SH-SY5Y (cell line): ENCODE results near the gene TRIM17.

Experiments
- GATA2 ChIP-seq: IDR thresholded peaks from 2 replicates; pipeline ENCODE4 v1.6.1; 2011; ENCODE audit warnings: mild to moderate bottlenecking, low read depth, low read length
- GATA3 ChIP-seq: IDR thresholded peaks from 2 replicates; pipeline ENCODE4 v1.6.1; 2011; ENCODE audit warnings: low read depth, mild to moderate bottlenecking, low read length, moderate library complexity

DNA sequence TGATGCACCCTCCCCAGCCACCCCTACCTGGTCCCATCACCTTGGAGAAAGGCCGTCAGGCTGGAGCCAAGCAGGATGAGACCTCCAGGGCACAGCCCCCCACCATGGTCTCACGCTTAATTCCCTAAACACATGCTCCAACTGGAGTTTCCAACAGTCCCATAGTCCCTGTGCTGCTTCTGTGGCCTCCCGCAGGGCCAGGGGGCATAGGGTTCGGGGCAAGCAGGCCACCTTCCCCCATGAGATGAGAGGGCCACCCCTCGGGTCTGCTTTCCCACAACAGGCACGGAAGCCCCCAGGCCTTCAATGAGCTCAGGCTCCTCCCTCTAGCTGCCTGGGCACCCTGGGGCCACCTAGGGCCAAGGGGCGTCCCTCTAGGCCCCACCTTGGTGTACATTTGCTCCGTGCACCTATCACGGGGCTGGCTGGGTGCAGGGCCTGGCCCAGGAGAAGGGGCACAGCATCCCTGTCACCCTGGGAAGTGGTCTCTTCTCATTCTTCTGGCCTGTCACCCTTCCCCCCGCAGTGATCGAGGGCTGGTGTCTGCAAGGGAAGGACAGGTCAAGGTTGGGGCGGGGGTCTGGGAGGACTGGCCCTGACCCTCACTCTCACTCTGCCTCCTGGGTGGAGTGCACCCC is 52.5 kb downstream of the TRIM17 start:
- TF ChIP-seq GATA2 (no peak), GATA3 (no peak)
